Osteocyte (in vitro differentiated cells): ENCODE data around the gene IFNA14. TPM values are rescaled to one million over a fixed set of nuclear protein-coding genes. Genes with fewer than 3 reads are reported as not detected.
"Not testable (repeated sequence)": the region's sequence is repeated elsewhere in the genome, so short reads cannot be mapped to it uniquely, and the experiment has no call there.

Experiments
- DNase-seq: peaks from one replicate; pipeline ENCODE4 v3.0.0; 2021; ENCODE audit warnings: mixed read lengths; ENCODE audit not compliant: unreplicated experiment; ENCODE audit errors: extremely low spot score
- H3K27ac Mint-ChIP-seq: one replicate; pipeline ENCODE4 v1.8.0; 2021; ENCODE audit warnings: mild to moderate bottlenecking, mixed read lengths; ENCODE audit not compliant: unreplicated experiment
- H3K27me3 Mint-ChIP-seq: one replicate; pipeline ENCODE4 v1.8.0; 2021; ENCODE audit warnings: mixed read lengths; ENCODE audit not compliant: unreplicated experiment
- H3K36me3 Mint-ChIP-seq: one replicate; pipeline ENCODE4 v1.8.0; 2021; ENCODE audit warnings: mixed read lengths; ENCODE audit not compliant: unreplicated experiment
- H3K4me1 Mint-ChIP-seq: one replicate; pipeline ENCODE4 v1.8.0; 2021; ENCODE audit warnings: mixed read lengths; ENCODE audit not compliant: unreplicated experiment
- H3K4me3 Mint-ChIP-seq: one replicate; pipeline ENCODE4 v1.8.0; 2021; ENCODE audit warnings: mild to moderate bottlenecking, moderate library complexity, mixed read lengths; ENCODE audit not compliant: unreplicated experiment
- H3K9me3 Mint-ChIP-seq: one replicate; pipeline ENCODE4 v1.8.0; 2021; ENCODE audit warnings: mixed read lengths; ENCODE audit not compliant: unreplicated experiment
- CTCF ChIP-seq: fragments of 200-600 bp; sonication (generic); IDR thresholded peaks from 2 replicates; pipeline ENCODE4 v1.5.0; 2021; ENCODE audit warnings: antibody characterized with exemption, mild to moderate bottlenecking, moderate library complexity
- total RNA-seq: library from RNA; stranded (reverse); gene quantifications from 2 replicates; pipeline ENCODE4 v1.2.1, GENCODE V29; 2021

Gene IFNA14
- total RNA-seq, 1 donor from 2014 or later: not detected

DNA sequence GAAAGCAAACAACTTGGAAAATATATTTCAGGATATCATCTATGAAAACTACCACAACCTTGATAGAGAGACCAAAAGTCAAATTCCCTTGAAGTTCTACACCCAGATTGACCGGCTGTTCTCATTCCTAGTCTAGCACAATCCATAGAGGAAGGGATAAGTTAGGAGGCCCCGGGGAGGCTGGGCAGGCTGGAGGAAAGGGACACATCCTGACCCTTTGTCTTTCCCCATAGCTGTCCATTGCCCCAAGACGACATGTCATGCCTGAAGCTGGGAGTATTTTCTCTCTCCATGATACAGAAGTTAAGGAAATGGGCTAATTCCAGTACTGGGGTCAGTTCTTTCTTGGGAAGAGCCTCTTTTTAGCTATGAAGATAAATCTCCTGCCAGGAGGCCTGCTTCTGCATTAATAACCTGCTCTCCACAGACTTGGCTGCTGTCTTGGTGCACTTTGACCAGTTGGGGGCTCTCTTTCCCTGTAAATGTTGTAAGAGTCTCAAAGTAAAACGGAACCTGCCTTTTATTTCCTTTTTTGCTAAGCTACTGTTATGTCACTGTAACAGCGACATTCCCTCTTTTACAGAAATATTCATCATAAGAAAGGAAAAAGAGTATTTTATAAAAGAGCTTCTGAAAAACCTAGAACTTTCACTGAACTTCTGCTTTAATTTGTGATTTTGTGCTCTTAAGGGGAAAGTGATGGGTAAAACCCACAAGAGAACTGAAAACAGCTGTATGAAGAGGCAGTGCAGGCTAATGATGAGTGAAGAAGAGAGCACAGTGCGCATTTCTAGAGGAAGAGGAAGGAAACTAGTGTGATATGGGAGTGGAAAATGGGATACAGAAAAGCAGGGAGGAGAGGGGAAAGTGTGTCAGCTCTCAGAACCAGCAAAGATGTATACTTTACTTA lies 44.7 kb downstream of the IFNA14 start:
- H3K4me3 Mint-ChIP-seq, H3K4me1 Mint-ChIP-seq, H3K27ac Mint-ChIP-seq, DNase-seq, H3K9me3 Mint-ChIP-seq, H3K36me3 Mint-ChIP-seq: not testable (repeated sequence)
- peak; percentile 60 for TF ChIP-seq CTCF
- H3K27me3 Mint-ChIP-seq: peaks cover 30% of the 10 kb centered on the region

Other genes with a start within 250 kb of the IFNA14 start
- 2.4 TPM in 2 replicates for gene HACD4, start 208.4 kb downstream of the IFNA14 start, total RNA-seq
- gene IFNB1, start 162.1 kb downstream of the IFNA14 start, total RNA-seq: not detected in 2 replicates
- not detected in 2 replicates for gene IFNW1, start 98.2 kb downstream of the IFNA14 start, total RNA-seq
- not detected in 2 replicates for gene IFNA21, start 73.3 kb downstream of the IFNA14 start, total RNA-seq
- not detected in 2 replicates for gene IFNA4, start 52.4 kb downstream of the IFNA14 start, total RNA-seq
- not detected in 2 replicates for gene IFNA7, start 37.8 kb downstream of the IFNA14 start, total RNA-seq
- gene IFNA10, start 32.9 kb downstream of the IFNA14 start, total RNA-seq: not detected in 2 replicates
- not detected in 2 replicates for gene IFNA16, start 22.7 kb downstream of the IFNA14 start, total RNA-seq
- gene IFNA17, start 11.8 kb downstream of the IFNA14 start, total RNA-seq: not detected in 2 replicates
- gene IFNA5, start 65.3 kb upstream of the IFNA14 start, total RNA-seq: not detected in 2 replicates
- gene KLHL9, start 95.4 kb upstream of the IFNA14 start, total RNA-seq: 33.6 and 35.2 TPM in 2 replicates
- gene IFNA6, start 110.9 kb upstream of the IFNA14 start, total RNA-seq: not detected in 2 replicates
- not detected in 2 replicates for gene IFNA13, start 128.1 kb upstream of the IFNA14 start, total RNA-seq
- not detected in 2 replicates for gene IFNA2, start 145.4 kb upstream of the IFNA14 start, total RNA-seq
- gene IFNA8, start 169.1 kb upstream of the IFNA14 start, total RNA-seq: not detected in 2 replicates
- not detected in 2 replicates for gene IFNA1, start 200.4 kb upstream of the IFNA14 start, total RNA-seq
- not detected in 2 replicates for gene IFNE, start 242.3 kb upstream of the IFNA14 start, total RNA-seq